Measurements from ENCODE around the gene CCR6.

The CCR6 gene

GRCh38 chr6:167093922-167094432, 28.9 kb upstream of the CCR6 start:
- Mint-ChIP-seq H3K4me3 (peak overlapping the region; percentile 85), H3K27ac (peak overlapping the region; percentile 97), H3K4me1 (peaks cover 62% of the 10 kb centered on the region), H3K9me3 (no peaks in the 10 kb centered on the region), H3K36me3 (peaks cover 15% of the 10 kb centered on the region)
- peak; percentile 63 to 84 for DNase-seq (ENCODE audit: low spot score in 2 of 2)
- ATAC-seq = peak; percentile 86

- H3K36me3 Mint-ChIP-seq = peaks cover 15% of the 10 kb centered on the region
- H3K27ac Mint-ChIP-seq = peak overlapping the region; percentile 97
- no peaks in the 10 kb centered on the region for H3K9me3 Mint-ChIP-seq
- H3K4me3 Mint-ChIP-seq = peak overlapping the region; percentile 85
- DNase-seq (ENCODE audit: low spot score in 2 of 2) (no peak), ATAC-seq (peak; percentile 1)
- H3K4me1 Mint-ChIP-seq = peaks cover 66% of the 10 kb centered on the region
Observed at GRCh38 chr6:167094436-167094819, 28.5 kb upstream of the CCR6 start.

GRCh38 chr6:167094820-167095637, 27.9 kb upstream of the CCR6 start:
- H3K4me1 Mint-ChIP-seq = peaks cover 70% of the 10 kb centered on the region
- H3K4me3 Mint-ChIP-seq = peak overlapping the region; percentile 85
- peak; percentile 74 for ATAC-seq

GRCh38 chr6:167095888-167096287, 27.0 kb upstream of the CCR6 start:
- no peak for DNase-seq (ENCODE audit: low spot score in 2 of 2)
- no peaks in the 10 kb centered on the region for H3K9me3 Mint-ChIP-seq
- H3K4me1 Mint-ChIP-seq = peaks cover 63% of the 10 kb centered on the region
- peak overlapping the region; percentile 97 for H3K27ac Mint-ChIP-seq
- ATAC-seq = no peak
- no peak overlapping the region for H3K4me3 Mint-ChIP-seq
- H3K36me3 Mint-ChIP-seq = peaks cover 15% of the 10 kb centered on the region

More at GRCh38 chr6:167094820-167095637, 27.9 kb upstream of the CCR6 start:
- no peaks in the 10 kb centered on the region for H3K9me3 Mint-ChIP-seq
- peak overlapping the region; percentile 97 for H3K27ac Mint-ChIP-seq
- peaks cover 15% of the 10 kb centered on the region for H3K36me3 Mint-ChIP-seq
- no peak for DNase-seq (ENCODE audit: low spot score in 2 of 2)

- no peak overlapping the region for H3K4me3 Mint-ChIP-seq
Observed at GRCh38 chr6:167096991-167097390, 25.9 kb upstream of the CCR6 start.

GRCh38 chr6:167097770-167098169, 25.1 kb upstream of the CCR6 start:
- peaks cover 47% of the 10 kb centered on the region for H3K4me1 Mint-ChIP-seq

More at GRCh38 chr6:167096991-167097390, 25.9 kb upstream of the CCR6 start:
- H3K36me3 Mint-ChIP-seq = peaks cover 15% of the 10 kb centered on the region
- ATAC-seq = no peak
- H3K27ac Mint-ChIP-seq = no peak overlapping the region
- H3K9me3 Mint-ChIP-seq = no peaks in the 10 kb centered on the region
- no peak for DNase-seq (ENCODE audit: low spot score in 2 of 2)
- peaks cover 52% of the 10 kb centered on the region for H3K4me1 Mint-ChIP-seq

GRCh38 chr6:167098825-167099225, 24.1 kb upstream of the CCR6 start:
- Mint-ChIP-seq H3K9me3 (no peaks in the 10 kb centered on the region), H3K27ac (peak overlapping the region; percentile 5), H3K36me3 (peaks cover 12% of the 10 kb centered on the region), H3K4me3 (no peak overlapping the region), H3K4me1 (peaks cover 47% of the 10 kb centered on the region)
- DNase-seq (ENCODE audit: low spot score in 2 of 2) (peak in 1 of 2 donors; percentile 38), ATAC-seq (no peak)

More at GRCh38 chr6:167097770-167098169, 25.1 kb upstream of the CCR6 start:
- ATAC-seq = no peak
- Mint-ChIP-seq H3K27ac (no peak overlapping the region), H3K9me3 (no peaks in the 10 kb centered on the region), H3K36me3 (peaks cover 15% of the 10 kb centered on the region), H3K4me3 (no peak overlapping the region)
- no peak for DNase-seq (ENCODE audit: low spot score in 2 of 2)

GRCh38 chr6:167099707-167100106, 23.2 kb upstream of the CCR6 start:
- Mint-ChIP-seq H3K4me3 (no peak overlapping the region), H3K36me3 (peaks cover 3% of the 10 kb centered on the region), H3K4me1 (peaks cover 39% of the 10 kb centered on the region), H3K27ac (no peak overlapping the region), H3K9me3 (no peaks in the 10 kb centered on the region)
- DNase-seq (ENCODE audit: low spot score in 2 of 2) (no peak), ATAC-seq (no peak)

- no peak overlapping the region for H3K4me3 Mint-ChIP-seq
- DNase-seq (ENCODE audit: low spot score in 2 of 2) (no peak), ATAC-seq (no peak)
- H3K36me3 Mint-ChIP-seq = no peaks in the 10 kb centered on the region
- no peaks in the 10 kb centered on the region for H3K9me3 Mint-ChIP-seq
- peaks cover 34% of the 10 kb centered on the region for H3K4me1 Mint-ChIP-seq
- H3K27ac Mint-ChIP-seq = no peak overlapping the region
Observed at GRCh38 chr6:167100241-167100674, 22.6 kb upstream of the CCR6 start.

- Mint-ChIP-seq H3K27ac (no peak overlapping the region), H3K36me3 (no peaks in the 10 kb centered on the region), H3K4me1 (peaks cover 32% of the 10 kb centered on the region), H3K4me3 (no peak overlapping the region), H3K9me3 (no peaks in the 10 kb centered on the region)
- ATAC-seq = no peak
- DNase-seq (ENCODE audit: low spot score in 2 of 2) = no peak
Observed at GRCh38 chr6:167102318-167102717, 20.6 kb upstream of the CCR6 start.

- ATAC-seq (peak; percentile 49), DNase-seq (ENCODE audit: low spot score in 2 of 2) (no peak)
- no peaks in the 10 kb centered on the region for H3K36me3 Mint-ChIP-seq
- H3K9me3 Mint-ChIP-seq = no peaks in the 10 kb centered on the region
- H3K4me3 Mint-ChIP-seq = no peak overlapping the region
- H3K4me1 Mint-ChIP-seq = peaks cover 36% of the 10 kb centered on the region
- peak overlapping the region; percentile 48 for H3K27ac Mint-ChIP-seq
Observed at GRCh38 chr6:167103041-167103891, 19.6 kb upstream of the CCR6 start.

GRCh38 chr6:167104388-167104787, 18.5 kb upstream of the CCR6 start:
- ATAC-seq = no peak
- Mint-ChIP-seq H3K4me3 (no peak overlapping the region), H3K4me1 (peaks cover 31% of the 10 kb centered on the region), H3K36me3 (no peaks in the 10 kb centered on the region), H3K27ac (no peak overlapping the region), H3K9me3 (no peaks in the 10 kb centered on the region)
- no peak for DNase-seq (ENCODE audit: low spot score in 2 of 2)

GRCh38 chr6:167105060-167105459, 17.8 kb upstream of the CCR6 start:
- H3K4me3 Mint-ChIP-seq = no peak overlapping the region
- DNase-seq (ENCODE audit: low spot score in 2 of 2) (no peak), ATAC-seq (no peak)
- H3K4me1 Mint-ChIP-seq = peaks cover 33% of the 10 kb centered on the region
- no peak overlapping the region for H3K27ac Mint-ChIP-seq
- no peaks in the 10 kb centered on the region for H3K9me3 Mint-ChIP-seq
- H3K36me3 Mint-ChIP-seq = no peaks in the 10 kb centered on the region

- no peak for DNase-seq (ENCODE audit: low spot score in 2 of 2)
- Mint-ChIP-seq H3K9me3 (no peaks in the 10 kb centered on the region), H3K4me3 (no peak overlapping the region), H3K36me3 (peaks cover 2% of the 10 kb centered on the region), H3K27ac (no peak overlapping the region), H3K4me1 (peaks cover 46% of the 10 kb centered on the region)
- no peak for ATAC-seq
Observed at GRCh38 chr6:167106406-167106805, 16.5 kb upstream of the CCR6 start.

GRCh38 chr6:167107787-167108186, 15.1 kb upstream of the CCR6 start:
- peaks cover 57% of the 10 kb centered on the region for H3K4me1 Mint-ChIP-seq
- H3K4me3 Mint-ChIP-seq = peak overlapping the region; percentile 23
- peaks cover 16% of the 10 kb centered on the region for H3K36me3 Mint-ChIP-seq
- H3K9me3 Mint-ChIP-seq = no peaks in the 10 kb centered on the region
- no peak overlapping the region for H3K27ac Mint-ChIP-seq
- ATAC-seq = peak; percentile 73
- no peak for DNase-seq (ENCODE audit: low spot score in 2 of 2)

Data from stimulated activated effector memory CD8-positive, alpha-beta T cell treated with anti-CD3 and anti-CD28 coated beads, Interleukin-12 subunit alpha, Interleukin-12 subunit beta, amount 100 ng/mL, for 72 hours (primary cell).